GM12872 (cell line): ENCODE measurements around the gene LHX2.

Experiments used
- CTCF ChIP-seq: IDR thresholded peaks from 3 replicates; pipeline ENCODE4 v1.5.1; 2011; ENCODE audit warnings: low read depth, mild to moderate bottlenecking, low read length, moderate library complexity; ENCODE audit not compliant: insufficient read depth

Gene LHX2

GRCh38 chr9:124022201-124023121, 10.9 kb downstream of the LHX2 start:
- no peak for TF ChIP-seq CTCF

GRCh38 chr9:124024107-124024506, 12.5 kb downstream of the LHX2 start:
- no peak for TF ChIP-seq CTCF

GRCh38 chr9:124029617-124030016, 18.0 kb downstream of the LHX2 start:
- no peak for TF ChIP-seq CTCF

- TF ChIP-seq CTCF = no peak
Observed at GRCh38 chr9:124030969-124031451, 19.4 kb downstream of the LHX2 start.

GRCh38 chr9:124032247-124032646, 20.7 kb downstream of the LHX2 start:
- TF ChIP-seq CTCF = no peak

- TF ChIP-seq CTCF = no peak
Observed at GRCh38 chr9:124033348-124033747, 21.8 kb downstream of the LHX2 start.

- TF ChIP-seq CTCF = no peak
Observed at GRCh38 chr9:124033967-124034366, 22.4 kb downstream of the LHX2 start.
